Measurements from ENCODE around the gene SLC19A1.

SLC19A1 gene

DNA sequence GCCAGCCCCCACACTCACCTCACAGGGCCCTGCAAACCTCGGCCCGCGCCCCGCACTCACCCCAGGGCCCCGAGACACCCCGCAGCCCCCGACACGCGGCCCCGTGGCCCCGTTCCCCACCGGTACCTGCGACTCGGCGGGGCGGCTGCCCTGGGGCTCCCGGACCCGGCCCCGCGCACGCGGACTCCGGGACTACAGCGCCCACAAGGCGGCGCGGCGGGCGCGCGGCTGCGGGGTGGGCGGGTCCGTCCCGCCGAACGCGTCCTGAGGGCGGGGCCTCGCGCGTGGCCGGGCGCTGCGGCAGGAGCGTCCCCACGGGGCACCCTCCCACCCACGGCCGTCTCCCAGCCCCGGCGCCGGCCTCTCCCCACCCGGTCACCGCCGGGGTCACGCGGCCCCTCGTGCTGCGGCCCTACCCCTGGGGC lies at the start of gene SLC19A1:
TSS of gene SLC19A1 (minus strand) at position 199 of the 425 bp plus-strand sequence. CDS start 4,481 bp downstream, outside the sequence.
- no peak within 1 kb of the TSS for H3K9ac ChIP-seq (ENCODE audit: low read length)
- peak within 1 kb of the TSS; percentile 35 to 49 for H3K4me3 ChIP-seq (ENCODE audit: low read depth in 1 of 2, low read length in 2 of 2)
- no peak within 1 kb of the TSS for H3K27ac ChIP-seq (ENCODE audit: low read depth, low read length)
- H3K9me3 ChIP-seq (ENCODE audit: low read length), result no peaks in the 10 kb centered on the region
- no peaks in the 10 kb centered on the region for H3K27me3 ChIP-seq (ENCODE audit: control insufficient read depth in 1 of 2, insufficient read depth in 2 of 2, low read length in 2 of 2)
- no peaks in the 10 kb centered on the region for H3K36me3 ChIP-seq (ENCODE audit: insufficient read depth, low read length)
- H3K4me1 ChIP-seq (ENCODE audit: insufficient read depth, low read length), result peaks cover 7% of the 10 kb centered on the region

DNA sequence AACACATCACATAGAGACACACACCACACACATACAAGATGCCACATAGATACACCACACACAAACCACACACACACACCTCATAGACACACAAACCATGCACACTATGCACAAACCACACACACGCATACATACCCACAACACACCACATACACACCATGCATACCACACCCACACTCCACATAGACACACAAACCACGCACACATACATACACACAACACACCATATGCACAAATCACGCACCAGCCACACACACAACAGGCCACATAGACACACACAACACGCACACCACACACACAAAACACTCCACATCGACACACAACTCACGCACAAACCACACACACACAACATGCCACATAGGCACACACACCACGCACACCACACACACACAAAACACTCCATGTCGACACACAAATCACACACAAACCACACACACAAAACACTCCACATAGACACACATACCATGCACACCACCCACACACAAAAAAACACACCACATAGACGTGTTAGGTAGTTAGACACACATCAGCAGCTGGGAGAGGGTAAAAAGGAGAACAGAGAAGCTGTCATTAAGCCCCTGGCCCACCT lies 49.5 kb upstream of the SLC19A1 start:
- H3K27ac ChIP-seq (ENCODE audit: low read depth, low read length), result no peak overlapping the region
- peaks cover 5% of the 10 kb centered on the region for H3K9me3 ChIP-seq (ENCODE audit: low read length)
- H3K4me3 ChIP-seq (ENCODE audit: low read depth in 1 of 2, low read length in 2 of 2), result no peak overlapping the region
- H3K9ac ChIP-seq (ENCODE audit: low read length), result no peak overlapping the region
- no peaks in the 10 kb centered on the region for H3K4me1 ChIP-seq (ENCODE audit: insufficient read depth, low read length)
- no peaks in the 10 kb centered on the region for H3K27me3 ChIP-seq (ENCODE audit: control insufficient read depth in 1 of 2, insufficient read depth in 2 of 2, low read length in 2 of 2)
- H3K36me3 ChIP-seq (ENCODE audit: insufficient read depth, low read length), result no peaks in the 10 kb centered on the region

DNA sequence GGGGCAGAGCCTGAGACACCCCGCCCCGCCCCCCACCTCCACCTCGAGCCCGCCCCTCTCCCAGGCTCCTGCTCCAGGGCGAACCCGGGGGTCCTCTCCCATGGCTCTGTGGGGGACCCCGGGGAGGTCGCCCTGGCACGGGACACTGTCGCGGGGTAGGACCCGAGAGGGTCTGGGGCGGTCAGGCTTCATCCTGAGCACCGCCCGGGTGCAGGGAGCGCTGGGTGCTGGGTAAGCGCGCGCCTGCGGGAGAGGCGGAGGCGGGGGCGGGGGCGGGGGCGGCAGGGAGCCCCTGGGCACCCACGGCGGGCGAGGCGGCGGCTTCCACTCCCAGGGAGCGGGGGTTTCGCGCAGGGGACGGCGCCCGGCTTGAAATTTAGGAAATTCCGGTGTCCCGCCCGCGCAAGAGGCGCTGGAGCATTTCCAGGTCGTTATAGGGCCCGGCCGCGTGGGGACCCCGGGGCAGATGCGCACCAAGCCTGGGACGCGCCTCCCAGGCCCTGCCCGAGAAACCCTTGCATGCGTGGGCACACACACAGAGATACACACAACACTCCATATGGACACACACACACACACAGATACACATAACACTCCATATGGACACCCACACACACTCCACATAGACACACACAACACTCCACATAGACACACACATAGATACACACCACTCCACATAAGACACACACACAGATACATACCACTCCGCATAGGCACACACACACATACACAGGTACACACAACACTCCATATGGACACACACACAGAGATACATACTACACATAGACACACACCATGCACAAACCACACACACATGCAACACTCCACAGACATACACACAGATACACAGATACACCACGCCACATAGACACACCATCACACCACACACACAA lies 48.7 kb upstream of the SLC19A1 start:
- H3K4me1 ChIP-seq (ENCODE audit: insufficient read depth, low read length), result no peaks in the 10 kb centered on the region
- no peak overlapping the region for H3K9ac ChIP-seq (ENCODE audit: low read length)
- no peaks in the 10 kb centered on the region for H3K36me3 ChIP-seq (ENCODE audit: insufficient read depth, low read length)
- H3K4me3 ChIP-seq (ENCODE audit: low read depth in 1 of 2, low read length in 2 of 2), result no peak overlapping the region
- H3K9me3 ChIP-seq (ENCODE audit: low read length), result peaks cover 10% of the 10 kb centered on the region
- no peak overlapping the region for H3K27ac ChIP-seq (ENCODE audit: low read depth, low read length)
- no peaks in the 10 kb centered on the region for H3K27me3 ChIP-seq (ENCODE audit: control insufficient read depth in 1 of 2, insufficient read depth in 2 of 2, low read length in 2 of 2)

DNA sequence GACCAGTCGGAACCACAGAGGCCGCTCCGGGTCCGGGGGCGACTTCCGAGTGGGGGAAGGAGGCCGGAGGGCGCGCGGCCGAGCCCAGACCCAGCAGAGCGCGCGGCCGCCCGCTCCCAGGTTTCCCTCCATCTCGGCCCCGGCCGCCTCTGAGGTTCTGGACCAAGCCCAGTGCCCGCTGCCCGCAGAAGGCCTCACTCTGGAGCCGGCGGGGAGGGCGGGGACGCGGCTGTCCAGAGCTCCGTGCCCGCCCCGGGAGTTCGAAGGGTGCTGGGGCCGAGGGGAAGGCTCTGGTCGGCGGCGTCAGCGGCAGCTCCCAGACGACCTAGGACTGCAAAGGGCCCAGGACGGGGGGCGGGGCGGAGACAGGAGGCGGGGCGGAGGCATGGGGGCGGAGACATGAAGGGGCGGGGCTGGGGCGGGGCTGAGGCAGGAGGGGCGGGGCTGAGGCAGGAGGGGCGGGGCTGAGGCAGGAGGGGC lies 48.0 kb upstream of the SLC19A1 start:
- Histone ChIP-seq H3K4me3 (ENCODE audit: low read depth in 1 of 2, low read length in 2 of 2) (peak overlapping the region in 1 of 2 donors; percentile 31), H3K9ac (ENCODE audit: low read length) (no peak overlapping the region), H3K4me1 (ENCODE audit: insufficient read depth, low read length) (no peaks in the 10 kb centered on the region), H3K27ac (ENCODE audit: low read depth, low read length) (no peak overlapping the region), H3K9me3 (ENCODE audit: low read length) (peaks cover 12% of the 10 kb centered on the region), H3K27me3 (ENCODE audit: control insufficient read depth in 1 of 2, insufficient read depth in 2 of 2, low read length in 2 of 2) (no peaks in the 10 kb centered on the region), H3K36me3 (ENCODE audit: insufficient read depth, low read length) (no peaks in the 10 kb centered on the region)

DNA sequence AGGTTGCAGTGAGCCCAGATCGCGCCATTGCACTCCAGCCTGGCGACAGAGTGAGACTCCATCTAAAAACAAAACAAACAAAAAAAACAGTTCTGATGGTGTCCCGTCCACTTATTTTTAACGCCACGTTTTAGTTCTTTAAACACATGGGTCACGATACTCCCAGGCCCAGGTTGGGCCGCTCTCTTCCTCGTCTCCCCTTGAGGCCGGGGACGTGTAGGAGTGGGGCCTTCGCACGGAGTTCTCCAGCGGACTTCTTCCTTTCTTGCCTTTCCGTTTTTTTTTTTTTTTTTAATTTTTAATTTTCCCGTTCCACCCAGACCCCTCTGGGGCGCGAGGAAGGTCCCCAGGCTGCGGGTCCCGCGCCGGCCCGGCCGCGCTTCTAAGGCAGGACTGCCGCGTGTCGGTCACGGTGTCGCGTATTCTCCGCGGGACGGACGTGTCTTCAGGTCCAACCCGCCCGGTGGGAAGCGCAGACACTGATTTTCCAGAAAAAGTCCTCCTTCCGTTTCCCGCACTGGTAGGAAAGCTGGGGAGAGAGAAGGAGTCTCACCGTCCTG lies 47.5 kb upstream of the SLC19A1 start:
- Histone ChIP-seq H3K27me3 (ENCODE audit: control insufficient read depth in 1 of 2, insufficient read depth in 2 of 2, low read length in 2 of 2) (no peaks in the 10 kb centered on the region), H3K4me3 (ENCODE audit: low read depth in 1 of 2, low read length in 2 of 2) (peak overlapping the region in 1 of 2 donors; percentile 31), H3K27ac (ENCODE audit: low read depth, low read length) (no peak overlapping the region)

DNA sequence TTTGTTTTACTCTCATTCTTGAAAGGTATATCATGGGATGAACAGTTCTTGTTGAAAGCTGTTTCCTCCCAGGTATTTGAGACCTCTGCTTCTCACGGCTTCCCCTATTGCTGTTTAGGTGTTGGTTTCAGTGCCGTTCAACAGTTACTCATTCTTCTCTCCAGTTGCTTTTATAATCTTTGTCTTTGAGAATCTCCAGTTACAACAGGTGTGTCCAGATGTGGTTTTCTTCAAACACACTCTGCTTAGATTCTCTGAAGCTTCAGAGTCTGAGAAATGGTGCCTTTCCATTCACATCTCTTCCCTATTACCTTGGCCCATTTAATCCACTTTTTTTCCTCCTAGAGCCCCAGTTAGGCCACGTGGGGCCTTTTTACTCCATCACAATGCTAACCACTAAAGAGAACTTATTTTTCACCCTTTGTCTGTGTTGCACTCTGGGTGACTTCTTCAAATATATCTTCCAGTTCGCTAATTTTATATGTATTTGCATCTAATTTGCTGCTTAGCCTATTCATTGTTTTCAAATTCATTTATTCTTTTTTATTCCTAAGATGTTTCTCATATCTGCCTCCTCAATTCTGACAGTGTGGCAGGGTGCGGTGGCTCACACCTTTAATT lies 46.7 kb upstream of the SLC19A1 start:
- H3K9me3 ChIP-seq (ENCODE audit: low read length), result peaks cover 12% of the 10 kb centered on the region
- no peak overlapping the region for H3K9ac ChIP-seq (ENCODE audit: low read length)
- H3K36me3 ChIP-seq (ENCODE audit: insufficient read depth, low read length), result no peaks in the 10 kb centered on the region
- no peak overlapping the region for H3K4me3 ChIP-seq (ENCODE audit: low read depth in 1 of 2, low read length in 2 of 2)
- no peak overlapping the region for H3K27ac ChIP-seq (ENCODE audit: low read depth, low read length)
- no peaks in the 10 kb centered on the region for H3K4me1 ChIP-seq (ENCODE audit: insufficient read depth, low read length)
- H3K27me3 ChIP-seq (ENCODE audit: control insufficient read depth in 1 of 2, insufficient read depth in 2 of 2, low read length in 2 of 2), result no peaks in the 10 kb centered on the region

More for the DNA sequence above, 47.5 kb upstream of the SLC19A1 start:
- H3K9me3 ChIP-seq (ENCODE audit: low read length), result peaks cover 12% of the 10 kb centered on the region
- no peaks in the 10 kb centered on the region for H3K4me1 ChIP-seq (ENCODE audit: insufficient read depth, low read length)
- no peak overlapping the region for H3K9ac ChIP-seq (ENCODE audit: low read length)
- H3K36me3 ChIP-seq (ENCODE audit: insufficient read depth, low read length), result no peaks in the 10 kb centered on the region

DNA sequence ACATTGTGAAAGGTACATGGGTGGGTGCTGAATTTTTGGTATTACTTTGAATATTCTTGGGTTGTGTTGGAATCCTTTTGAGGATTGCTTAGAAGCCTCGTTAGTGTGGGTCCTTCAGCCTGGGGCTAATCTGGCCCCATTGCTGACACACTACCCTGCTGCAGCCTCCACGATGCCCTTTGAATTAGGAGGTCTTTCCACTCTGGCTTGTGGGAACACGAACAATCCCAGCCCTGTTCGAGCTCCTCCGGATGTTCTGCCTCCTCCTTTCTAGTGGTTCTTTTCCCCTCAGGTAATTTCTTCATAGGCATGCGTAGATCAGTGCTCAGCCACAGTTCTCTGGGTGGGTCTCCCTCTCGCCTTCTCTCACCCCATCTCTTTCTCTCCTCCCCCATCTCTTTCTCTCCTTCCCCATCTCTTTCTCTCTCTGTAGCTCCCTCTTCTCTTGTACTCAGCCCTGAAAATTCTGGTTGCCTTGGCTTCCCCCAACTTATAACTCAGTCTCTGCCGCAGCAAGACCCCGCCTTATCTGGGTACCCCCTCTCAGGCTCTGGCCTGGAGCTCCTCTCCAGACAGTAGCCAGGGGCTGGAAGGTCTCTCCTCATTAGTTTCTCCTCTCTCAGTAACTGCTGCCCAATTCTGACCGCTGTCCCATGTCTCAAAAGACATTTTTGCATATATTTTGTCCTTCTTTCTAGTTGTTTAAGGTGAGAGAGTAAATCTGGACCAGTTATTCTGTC lies 46.0 kb upstream of the SLC19A1 start:
- Histone ChIP-seq H3K36me3 (ENCODE audit: insufficient read depth, low read length) (no peaks in the 10 kb centered on the region), H3K9ac (ENCODE audit: low read length) (no peak overlapping the region), H3K27me3 (ENCODE audit: control insufficient read depth in 1 of 2, insufficient read depth in 2 of 2, low read length in 2 of 2) (no peaks in the 10 kb centered on the region), H3K27ac (ENCODE audit: low read depth, low read length) (no peak overlapping the region), H3K4me1 (ENCODE audit: insufficient read depth, low read length) (no peaks in the 10 kb centered on the region), H3K4me3 (ENCODE audit: low read depth in 1 of 2, low read length in 2 of 2) (no peak overlapping the region), H3K9me3 (ENCODE audit: low read length) (peaks cover 12% of the 10 kb centered on the region)

DNA sequence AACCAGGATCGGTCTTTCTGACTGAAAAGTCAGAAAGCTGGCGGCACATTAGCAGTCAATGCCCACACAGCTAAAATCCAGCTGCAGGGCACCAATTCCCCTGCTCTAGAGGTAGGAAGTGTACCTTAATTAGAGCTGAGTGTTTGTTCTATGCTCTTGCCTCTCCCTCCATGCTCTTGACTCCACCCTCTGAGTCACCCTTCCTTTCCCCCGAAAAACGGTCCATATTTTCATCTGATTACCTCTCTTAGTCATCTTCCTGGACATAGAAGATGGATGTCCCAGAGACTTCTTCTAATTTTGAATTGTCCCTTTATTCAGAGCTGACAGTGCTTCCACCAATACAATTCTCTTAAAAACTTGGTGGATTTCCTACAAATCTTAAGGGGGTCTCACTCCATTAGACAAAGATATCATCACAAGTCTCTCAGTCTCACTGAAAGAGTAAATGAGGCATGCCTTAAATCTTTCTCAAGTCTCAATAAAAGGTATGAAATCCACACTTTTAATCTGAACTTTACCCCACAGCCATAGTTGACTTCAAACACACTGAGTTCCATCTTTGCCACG lies 44.1 kb upstream of the SLC19A1 start:
- Histone ChIP-seq H3K4me1 (ENCODE audit: insufficient read depth, low read length) (no peaks in the 10 kb centered on the region), H3K9me3 (ENCODE audit: low read length) (peaks cover 12% of the 10 kb centered on the region), H3K27ac (ENCODE audit: low read depth, low read length) (no peak overlapping the region), H3K36me3 (ENCODE audit: insufficient read depth, low read length) (no peaks in the 10 kb centered on the region), H3K4me3 (ENCODE audit: low read depth in 1 of 2, low read length in 2 of 2) (no peak overlapping the region), H3K27me3 (ENCODE audit: control insufficient read depth in 1 of 2, insufficient read depth in 2 of 2, low read length in 2 of 2) (no peaks in the 10 kb centered on the region), H3K9ac (ENCODE audit: low read length) (no peak overlapping the region)

DNA sequence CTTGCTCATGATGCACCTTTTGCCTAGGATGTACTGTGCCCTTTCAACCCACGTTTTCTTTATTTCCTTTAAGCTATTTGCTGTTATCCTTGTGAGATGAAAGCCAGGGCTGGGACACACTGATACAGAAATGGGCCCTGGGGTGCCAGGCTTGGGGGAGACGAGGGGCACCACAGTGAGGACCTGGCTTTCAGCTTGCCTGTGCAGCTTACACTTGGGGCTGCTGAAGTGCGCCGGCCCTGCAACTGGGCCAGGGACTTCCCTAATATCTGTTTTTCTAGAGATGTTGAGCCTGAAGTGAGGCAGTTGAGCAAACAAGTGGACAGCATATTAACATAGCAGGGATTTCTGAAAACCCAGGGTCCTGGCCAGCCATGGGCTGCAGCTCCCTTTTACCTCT lies 42.5 kb upstream of the SLC19A1 start:
- Histone ChIP-seq H3K27ac (ENCODE audit: low read depth, low read length) (no peak overlapping the region), H3K4me1 (ENCODE audit: insufficient read depth, low read length) (no peaks in the 10 kb centered on the region)

DNA sequence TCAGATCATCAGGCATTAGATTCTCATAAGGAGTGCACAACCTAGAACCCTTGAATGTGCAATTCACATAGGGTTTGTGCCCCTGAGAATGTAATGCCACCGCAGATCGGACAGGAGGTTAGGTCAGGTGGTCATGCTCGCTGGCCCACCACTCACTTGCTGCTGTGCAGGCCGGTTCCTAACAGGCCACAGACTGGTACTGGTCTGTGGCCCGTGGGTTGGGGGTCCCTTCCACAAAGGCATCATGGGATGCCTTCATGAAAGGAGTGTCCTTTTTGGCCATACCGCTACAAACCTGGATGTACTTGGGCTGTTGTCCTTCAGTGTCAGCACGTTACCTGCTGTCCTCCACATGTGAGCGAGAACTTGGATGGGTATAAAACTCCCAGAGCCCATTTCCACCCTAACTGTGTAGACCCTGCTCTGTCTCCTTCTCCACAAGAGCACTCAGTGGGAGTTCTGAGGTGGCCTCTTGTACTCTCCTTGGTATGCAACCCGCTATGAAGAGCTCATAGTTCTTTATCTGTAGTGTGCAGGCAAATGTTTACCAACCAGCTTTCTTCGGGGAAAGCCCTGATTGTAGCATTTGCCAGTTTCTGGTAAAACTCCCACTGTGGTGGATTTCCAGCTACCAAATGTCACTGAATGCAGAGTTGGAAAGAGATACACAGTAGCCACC lies 41.7 kb upstream of the SLC19A1 start:
- Histone ChIP-seq H3K4me1 (ENCODE audit: insufficient read depth, low read length) (no peaks in the 10 kb centered on the region), H3K9ac (ENCODE audit: low read length) (no peak overlapping the region), H3K9me3 (ENCODE audit: low read length) (peaks cover 12% of the 10 kb centered on the region), H3K27me3 (ENCODE audit: control insufficient read depth in 1 of 2, insufficient read depth in 2 of 2, low read length in 2 of 2) (peaks cover 0 to 8% of the 10 kb centered on the region in 2 donors), H3K36me3 (ENCODE audit: insufficient read depth, low read length) (no peaks in the 10 kb centered on the region), H3K27ac (ENCODE audit: low read depth, low read length) (no peak overlapping the region), H3K4me3 (ENCODE audit: low read depth in 1 of 2, low read length in 2 of 2) (no peak overlapping the region)

More for the DNA sequence above, 42.5 kb upstream of the SLC19A1 start:
- Histone ChIP-seq H3K9ac (ENCODE audit: low read length) (no peak overlapping the region), H3K4me3 (ENCODE audit: low read depth in 1 of 2, low read length in 2 of 2) (no peak overlapping the region), H3K9me3 (ENCODE audit: low read length) (peaks cover 12% of the 10 kb centered on the region), H3K36me3 (ENCODE audit: insufficient read depth, low read length) (no peaks in the 10 kb centered on the region), H3K27me3 (ENCODE audit: control insufficient read depth in 1 of 2, insufficient read depth in 2 of 2, low read length in 2 of 2) (no peaks in the 10 kb centered on the region)

All from muscle layer of colon (tissue), 2 donors.